Smooth muscle cell (in vitro differentiated cells): ENCODE data around the gene CACTIN. TPM values are rescaled to one million over a fixed set of nuclear protein-coding genes. Genes with fewer than 3 reads are reported as not detected.
"Not testable (repeated sequence)": the region's sequence is repeated elsewhere in the genome, so short reads cannot be mapped to it uniquely, and the experiment has no call there.

Experiments used
- DNase-seq: peaks from one replicate; lab custom pipeline; 2025; ENCODE audit not compliant: unreplicated experiment; lab: John Stamatoyannopoulos, UW
- H2AFZ ChIP-seq: fragments of 200-600 bp; sonication (generic); 2 replicates; pipeline ENCODE4 v1.6.0; 2016; ENCODE audit warnings: antibody characterized with exemption, low read depth, mild to moderate bottlenecking
- H3F3A ChIP-seq: fragments of 200-600 bp; sonication (generic); 2 replicates; pipeline ENCODE4 v1.6.0; 2017; ENCODE audit warnings: antibody characterized with exemption, low read depth
- H3K27ac ChIP-seq: fragments of 200-600 bp; sonication (generic); 2 replicates; pipeline ENCODE4 v1.5.1; 2016; ENCODE audit warnings: low read depth, mild to moderate bottlenecking
- H3K27me3 ChIP-seq: fragments of 200-600 bp; sonication (generic); 2 replicates; pipeline ENCODE4 v1.6.1; 2016; ENCODE audit warnings: low read depth, mild to moderate bottlenecking
- H3K36me3 ChIP-seq: fragments of 200-600 bp; sonication (generic); 2 replicates; pipeline ENCODE4 v1.5.1; 2016; ENCODE audit warnings: low read depth
- H3K4me1 ChIP-seq: fragments of 200-600 bp; sonication (generic); 2 replicates; pipeline ENCODE4 v1.5.1; 2016; ENCODE audit warnings: low read depth
- H3K4me2 ChIP-seq: fragments of 200-600 bp; sonication (generic); 2 replicates; pipeline ENCODE4 v1.6.0; 2016; ENCODE audit warnings: mild to moderate bottlenecking
- H3K4me3 ChIP-seq: fragments of 200-600 bp; sonication (generic); 2 replicates; pipeline ENCODE4 v1.5.1; 2016; ENCODE audit warnings: mild to moderate bottlenecking
- H3K79me2 ChIP-seq: fragments of 200-600 bp; sonication (generic); 2 replicates; pipeline ENCODE4 v1.6.0; 2016; ENCODE audit warnings: low read depth, mild to moderate bottlenecking
- H3K9ac ChIP-seq: fragments of 200-600 bp; sonication (generic); 2 replicates; pipeline ENCODE4 v1.6.0; 2016; ENCODE audit warnings: low read depth
- H3K9me3 ChIP-seq: fragments of 200-600 bp; sonication (generic); replicated peaks from 2 replicates; pipeline ENCODE4 v1.5.1; 2016; ENCODE audit warnings: low read depth
- H4K20me1 ChIP-seq: fragments of 200-600 bp; sonication (generic); 2 replicates; pipeline ENCODE4 v1.6.0; 2016; ENCODE audit warnings: low read depth
- WGBS: methylation state at CpG from one replicate; pipeline ENCODE4 v1.1.7; 2016; ENCODE audit warnings: low lambda C conversion rate; 5-methylcytosine and 5-hydroxymethylcytosine counted together
- polyA plus RNA-seq: library from polyadenylated mRNA; unstranded; fragments of >200 nt; fragmentation: Nextera tagmentation; extraction: Ambion mirVana; gene quantifications from 2 replicates; pipeline ENCODE4 v1.2.1, GENCODE V29; 2016
- small RNA-seq: library from RNA; depleted of rRNA; stranded (forward); fragments of <200 nt; gene quantifications from one replicate; pipeline ENCODE3, GENCODE V24; 2014
- total RNA-seq: library from RNA; depleted of rRNA; stranded (reverse); fragments of >200 nt; gene quantifications from 2 replicates; pipeline ENCODE4 v1.2.3, GENCODE V29; 2014
- TF ChIP-seq, protein P1 (sequence below): fragments of 200-600 bp; sonication (generic); IDR thresholded peaks from 2 replicates; pipeline ENCODE4 v1.5.1; 2017; ENCODE audit warnings: borderline replicate concordance, mild to moderate bottlenecking, antibody characterized with exemption; ENCODE audit not compliant: insufficient read depth, poor library complexity, severe bottlenecking

Gene CACTIN
- total and polyA plus RNA-seq, 2 experiments from 2014 or later, result 16.7 to 22.5 TPM

GRCh38 chr19:3570606-3571011 is 56.0 kb downstream of the CACTIN start:
- TF ChIP-seq, protein P1, sequence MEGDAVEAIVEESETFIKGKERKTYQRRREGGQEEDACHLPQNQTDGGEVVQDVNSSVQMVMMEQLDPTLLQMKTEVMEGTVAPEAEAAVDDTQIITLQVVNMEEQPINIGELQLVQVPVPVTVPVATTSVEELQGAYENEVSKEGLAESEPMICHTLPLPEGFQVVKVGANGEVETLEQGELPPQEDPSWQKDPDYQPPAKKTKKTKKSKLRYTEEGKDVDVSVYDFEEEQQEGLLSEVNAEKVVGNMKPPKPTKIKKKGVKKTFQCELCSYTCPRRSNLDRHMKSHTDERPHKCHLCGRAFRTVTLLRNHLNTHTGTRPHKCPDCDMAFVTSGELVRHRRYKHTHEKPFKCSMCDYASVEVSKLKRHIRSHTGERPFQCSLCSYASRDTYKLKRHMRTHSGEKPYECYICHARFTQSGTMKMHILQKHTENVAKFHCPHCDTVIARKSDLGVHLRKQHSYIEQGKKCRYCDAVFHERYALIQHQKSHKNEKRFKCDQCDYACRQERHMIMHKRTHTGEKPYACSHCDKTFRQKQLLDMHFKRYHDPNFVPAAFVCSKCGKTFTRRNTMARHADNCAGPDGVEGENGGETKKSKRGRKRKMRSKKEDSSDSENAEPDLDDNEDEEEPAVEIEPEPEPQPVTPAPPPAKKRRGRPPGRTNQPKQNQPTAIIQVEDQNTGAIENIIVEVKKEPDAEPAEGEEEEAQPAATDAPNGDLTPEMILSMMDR, result no peak
- 88% methylated on average over 7 of the region's 7 CpGs for WGBS
- no peaks in the 10 kb centered on the region for H3K36me3 ChIP-seq
- H3K9me3 ChIP-seq, result no peaks in the 10 kb centered on the region
- H4K20me1 ChIP-seq, result peaks cover 19% of the 10 kb centered on the region
- no peak for DNase-seq
- peaks cover 4% of the 10 kb centered on the region for H3K4me1 ChIP-seq
- no peaks in the 10 kb centered on the region for H3K79me2 ChIP-seq
- peaks cover 6% of the 10 kb centered on the region for H3F3A ChIP-seq
- H3K27ac ChIP-seq, result no peak overlapping the region
- H3K4me3 ChIP-seq, result no peak overlapping the region
- H3K9ac ChIP-seq, result no peak overlapping the region
- no peak overlapping the region for H2AFZ ChIP-seq
- H3K4me2 ChIP-seq, result no peak overlapping the region
- no peaks in the 10 kb centered on the region for H3K27me3 ChIP-seq

DNA sequence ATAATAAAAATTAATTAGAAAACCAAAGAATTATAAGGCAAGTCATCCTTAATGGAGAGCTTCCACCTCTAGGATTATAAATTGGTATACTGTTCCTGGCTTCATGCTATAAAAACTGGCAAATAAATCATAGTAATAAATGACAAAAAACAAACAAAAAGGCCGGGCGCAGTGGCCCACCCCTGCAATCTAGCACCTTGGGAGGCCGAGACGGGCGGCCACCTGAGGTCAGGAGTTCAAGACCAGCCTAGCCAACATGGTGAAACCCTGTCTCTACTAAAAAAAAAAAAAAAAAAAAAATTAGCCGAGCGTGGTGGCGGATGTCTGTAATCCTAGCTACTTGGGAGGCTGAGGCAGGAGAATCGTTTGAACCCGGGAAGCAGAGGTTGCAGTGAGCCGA is 56.5 kb downstream of the CACTIN start:
- not testable (repeated sequence) for H3K27me3 ChIP-seq, DNase-seq, H3K9ac ChIP-seq, H3K79me2 ChIP-seq, H3K36me3 ChIP-seq, H3K27ac ChIP-seq, H3K4me1 ChIP-seq, H2AFZ ChIP-seq, H3F3A ChIP-seq, H3K4me3 ChIP-seq, H3K9me3 ChIP-seq, H3K4me2 ChIP-seq
- peaks cover 13% of the 10 kb centered on the region for H4K20me1 ChIP-seq
- WGBS, result 96% methylated on average over 11 of the region's 11 CpGs

DNA sequence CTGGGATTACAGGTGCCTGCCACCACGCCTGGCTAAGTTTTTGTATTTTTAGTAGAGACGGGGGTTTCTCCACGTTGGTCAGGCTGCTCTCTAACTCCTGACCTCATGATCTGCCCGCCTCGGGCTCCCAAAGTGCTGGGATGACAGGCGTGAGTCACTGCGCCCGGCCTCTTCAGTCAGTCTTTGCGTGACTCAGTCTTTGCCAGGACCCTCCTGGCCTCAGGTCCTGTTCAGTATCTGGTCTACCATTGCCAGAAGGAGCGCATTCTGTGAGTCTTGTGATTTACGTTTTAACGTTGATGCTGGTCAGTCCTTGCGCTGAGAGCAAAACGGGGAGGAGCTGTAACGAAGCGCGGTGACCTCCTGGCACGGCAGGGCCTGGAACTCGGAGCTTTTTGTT is 61.5 kb downstream of the CACTIN start:
- TF ChIP-seq, protein P1, result no peak
- no peak overlapping the region for H3K4me3 ChIP-seq
- no peak overlapping the region for H3K4me2 ChIP-seq
- peak; percentile 18 for DNase-seq
- H3K27ac ChIP-seq, result peak overlapping the region; percentile 80
- H4K20me1 ChIP-seq, result no peaks in the 10 kb centered on the region
- H3K4me1 ChIP-seq, result no peaks in the 10 kb centered on the region
- H3K27me3 ChIP-seq, result no peaks in the 10 kb centered on the region
- WGBS, result 38% methylated on average over 19 of the region's 19 CpGs
- no peaks in the 10 kb centered on the region for H3K36me3 ChIP-seq
- H3K9me3 ChIP-seq, result no peaks in the 10 kb centered on the region
- H3K9ac ChIP-seq, result no peak overlapping the region
- no peaks in the 10 kb centered on the region for H3K79me2 ChIP-seq
- H3F3A ChIP-seq, result no peaks in the 10 kb centered on the region
- H2AFZ ChIP-seq, result no peak overlapping the region

- Histone ChIP-seq H2AFZ (no peak overlapping the region), H3K36me3 (no peaks in the 10 kb centered on the region)
- 89% methylated on average over 17 of the region's 17 CpGs for WGBS
Observed at GRCh38 chr19:3563709-3564524, 62.7 kb downstream of the CACTIN start.

More at GRCh38 chr19:3563709-3564524, 62.7 kb downstream of the CACTIN start:
- Histone ChIP-seq H3K4me3 (no peak overlapping the region), H3K4me2 (no peak overlapping the region), H4K20me1 (no peaks in the 10 kb centered on the region), H3K9me3 (no peaks in the 10 kb centered on the region), H3K27me3 (no peaks in the 10 kb centered on the region), H3K4me1 (no peaks in the 10 kb centered on the region), H3K79me2 (no peaks in the 10 kb centered on the region), H3K9ac (no peak overlapping the region), H3F3A (no peaks in the 10 kb centered on the region), H3K27ac (peak overlapping the region; percentile 80)
- TF ChIP-seq, protein P1, result no peak
- DNase-seq, result no peak

Small RNAs within 50 kb of the gene (small RNA-seq; reads per million reads assigned to genes)
- gene AC005786.1, result not detected

Other genes starting within 250 kb of the CACTIN start
- gene SMIM24, start 146.3 kb downstream of the CACTIN start, total RNA-seq, result 1.1 TPM in 1 of 2 replicates, not detected in the other
- not detected in 2 replicates for gene SMIM24, start 146.3 kb downstream of the CACTIN start, polyA plus RNA-seq
- gene SMIM44, start 143.3 kb downstream of the CACTIN start, total RNA-seq, result not detected in 2 replicates
- not detected in 2 replicates for gene SMIM44, start 143.3 kb downstream of the CACTIN start, polyA plus RNA-seq
- gene DOHH, start 126.1 kb downstream of the CACTIN start, total RNA-seq, result 8.1 and 8.7 TPM in 2 replicates
- gene DOHH, start 126.1 kb downstream of the CACTIN start, polyA plus RNA-seq, result 27.0 and 27.2 TPM in 2 replicates
- gene FZR1, start 120.5 kb downstream of the CACTIN start, total RNA-seq, result 16.3 and 33.9 TPM in 2 replicates
- gene FZR1, start 120.5 kb downstream of the CACTIN start, polyA plus RNA-seq, result 49.7 and 64.8 TPM in 2 replicates
- gene TEKTIP1, start 87.6 kb downstream of the CACTIN start, total RNA-seq, result not detected in 2 replicates
- 0.62 and 1.8 TPM in 2 replicates for gene TEKTIP1, start 87.6 kb downstream of the CACTIN start, polyA plus RNA-seq
- 26.8 and 56.0 TPM in 2 replicates for gene MFSD12, start 69.2 kb downstream of the CACTIN start, total RNA-seq
- 73.8 and 93.9 TPM in 2 replicates for gene MFSD12, start 69.2 kb downstream of the CACTIN start, polyA plus RNA-seq
- 86.3 and 109 TPM in 2 replicates for gene HMG20B, start 53.8 kb downstream of the CACTIN start, total RNA-seq
- gene HMG20B, start 53.8 kb downstream of the CACTIN start, polyA plus RNA-seq, result 120 and 128 TPM in 2 replicates
- 0.13 and 0.27 TPM in 2 replicates for gene GIPC3, start 41.3 kb downstream of the CACTIN start, total RNA-seq
- 0.86 and 0.96 TPM in 2 replicates for gene GIPC3, start 41.3 kb downstream of the CACTIN start, polyA plus RNA-seq
- 1.1 and 1.7 TPM in 2 replicates for gene TBXA2R, start 19.9 kb downstream of the CACTIN start, total RNA-seq
- 9.3 and 9.4 TPM in 2 replicates for gene TBXA2R, start 19.9 kb downstream of the CACTIN start, polyA plus RNA-seq
- gene PIP5K1C, start 73.7 kb upstream of the CACTIN start, total RNA-seq, result 8.2 and 13.2 TPM in 2 replicates
- 27.2 and 29.9 TPM in 2 replicates for gene PIP5K1C, start 73.7 kb upstream of the CACTIN start, polyA plus RNA-seq
- 1.7 and 6.2 TPM in 2 replicates for gene TJP3, start 81.6 kb upstream of the CACTIN start, total RNA-seq
- 1.2 and 9.0 TPM in 2 replicates for gene TJP3, start 81.6 kb upstream of the CACTIN start, polyA plus RNA-seq
- gene APBA3, start 134.9 kb upstream of the CACTIN start, total RNA-seq, result 7.7 and 16.1 TPM in 2 replicates
- 27.9 and 28.4 TPM in 2 replicates for gene APBA3, start 134.9 kb upstream of the CACTIN start, polyA plus RNA-seq
- 19.5 and 33.8 TPM in 2 replicates for gene MRPL54, start 135.9 kb upstream of the CACTIN start, total RNA-seq
- 60.8 and 64.4 TPM in 2 replicates for gene MRPL54, start 135.9 kb upstream of the CACTIN start, polyA plus RNA-seq
- not detected in 2 replicates for gene RAX2, start 145.4 kb upstream of the CACTIN start, total RNA-seq
- not detected in 2 replicates for gene RAX2, start 145.4 kb upstream of the CACTIN start, polyA plus RNA-seq
- not detected in 2 replicates for gene MATK, start 159.6 kb upstream of the CACTIN start, total RNA-seq
- gene MATK, start 159.6 kb upstream of the CACTIN start, polyA plus RNA-seq, result not detected in 2 replicates
- 0.54 and 1.4 TPM in 2 replicates for gene ZFR2, start 242.2 kb upstream of the CACTIN start, total RNA-seq
- 1.8 and 4.8 TPM in 2 replicates for gene ZFR2, start 242.2 kb upstream of the CACTIN start, polyA plus RNA-seq